Breast epithelium (tissue), 3 donors: ENCODE results near the gene SPRR2G.

Experiments used
- POLR2A ChIP-seq: fragments of 450-650 bp; IDR thresholded peaks from one replicate; pipeline ENCODE4 v1.6.1; 2016; ENCODE audit warnings: antibody characterized with exemption, mild to moderate bottlenecking, moderate library complexity
- POLR2AphosphoS5 ChIP-seq, 3 donors: sonication (generic); formaldehyde crosslinking; IDR thresholded peaks; one replicate each; pipeline ENCODE4 v1.6.1; 2017; ENCODE audit warnings: antibody characterized with exemption in 3 of 3
- TF ChIP-seq, protein P1 (sequence below), 3 donors: fragments of 450-650 bp; IDR thresholded peaks; one replicate each; pipeline ENCODE4 v1.5.1; 2016 to 2017; ENCODE audit warnings: antibody characterized with exemption in 3 of 3, mild to moderate bottlenecking in 3 of 3, moderate library complexity in 3 of 3

DNA sequence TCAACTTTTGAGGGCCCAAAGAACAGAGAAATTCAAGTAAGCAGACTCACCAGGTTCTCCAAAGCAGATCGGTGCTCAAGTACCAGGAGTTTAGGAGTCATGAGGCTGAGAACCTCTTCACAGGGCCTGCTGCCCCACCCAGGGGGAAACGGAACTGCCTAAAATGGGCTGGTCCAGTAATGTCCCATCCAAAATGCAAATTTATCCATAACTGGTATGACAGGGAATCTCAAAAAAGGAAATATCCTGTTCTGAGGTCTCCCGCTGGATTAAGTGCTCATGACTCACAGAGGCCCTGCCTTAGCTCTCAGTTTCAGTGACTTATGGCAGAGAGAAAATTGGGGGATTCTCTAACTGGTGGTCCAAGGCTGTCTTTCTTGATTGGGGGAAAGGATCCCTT, 9.3 kb downstream of the SPRR2G start:
- TF ChIP-seq, protein P1, sequence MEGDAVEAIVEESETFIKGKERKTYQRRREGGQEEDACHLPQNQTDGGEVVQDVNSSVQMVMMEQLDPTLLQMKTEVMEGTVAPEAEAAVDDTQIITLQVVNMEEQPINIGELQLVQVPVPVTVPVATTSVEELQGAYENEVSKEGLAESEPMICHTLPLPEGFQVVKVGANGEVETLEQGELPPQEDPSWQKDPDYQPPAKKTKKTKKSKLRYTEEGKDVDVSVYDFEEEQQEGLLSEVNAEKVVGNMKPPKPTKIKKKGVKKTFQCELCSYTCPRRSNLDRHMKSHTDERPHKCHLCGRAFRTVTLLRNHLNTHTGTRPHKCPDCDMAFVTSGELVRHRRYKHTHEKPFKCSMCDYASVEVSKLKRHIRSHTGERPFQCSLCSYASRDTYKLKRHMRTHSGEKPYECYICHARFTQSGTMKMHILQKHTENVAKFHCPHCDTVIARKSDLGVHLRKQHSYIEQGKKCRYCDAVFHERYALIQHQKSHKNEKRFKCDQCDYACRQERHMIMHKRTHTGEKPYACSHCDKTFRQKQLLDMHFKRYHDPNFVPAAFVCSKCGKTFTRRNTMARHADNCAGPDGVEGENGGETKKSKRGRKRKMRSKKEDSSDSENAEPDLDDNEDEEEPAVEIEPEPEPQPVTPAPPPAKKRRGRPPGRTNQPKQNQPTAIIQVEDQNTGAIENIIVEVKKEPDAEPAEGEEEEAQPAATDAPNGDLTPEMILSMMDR (IDR thresholded peaks at IDR 0.05): no peak
- TF ChIP-seq POLR2A (no peak), POLR2AphosphoS5 (IDR thresholded peaks at IDR 0.05) (no peak)
